ENCODE measurements around the gene IFNL4.
"Not testable (repeated sequence)": the region's sequence is repeated elsewhere in the genome, so short reads cannot be mapped to it uniquely, and the experiment has no call there.

- not testable (repeated sequence) for TF ChIP-seq CREM (IDR thresholded peaks at IDR 0.05; ENCODE audit: low read depth); HDGF (IDR thresholded peaks at IDR 0.05); KDM1A (IDR thresholded peaks at IDR 0.05; ENCODE audit: borderline replicate concordance); CTCF (IDR thresholded peaks at IDR 0.05 in 2 of 3, conservative IDR thresholded peaks at IDR 0.05 in 1 of 3; ENCODE audit: control insufficient read depth in 2 of 3, extremely low read depth in 1 of 3, insufficient read depth in 1 of 3, low read depth in 3 of 3, low read length in 3 of 3); NFYB (IDR thresholded peaks at IDR 0.05; ENCODE audit: insufficient read depth, low read depth, low read length); SMAD1 (IDR thresholded peaks at IDR 0.05; ENCODE audit: low read depth, partially characterized antibody); MLLT1 (IDR thresholded peaks at IDR 0.05)
- TF ChIP-seq, protein P1, sequence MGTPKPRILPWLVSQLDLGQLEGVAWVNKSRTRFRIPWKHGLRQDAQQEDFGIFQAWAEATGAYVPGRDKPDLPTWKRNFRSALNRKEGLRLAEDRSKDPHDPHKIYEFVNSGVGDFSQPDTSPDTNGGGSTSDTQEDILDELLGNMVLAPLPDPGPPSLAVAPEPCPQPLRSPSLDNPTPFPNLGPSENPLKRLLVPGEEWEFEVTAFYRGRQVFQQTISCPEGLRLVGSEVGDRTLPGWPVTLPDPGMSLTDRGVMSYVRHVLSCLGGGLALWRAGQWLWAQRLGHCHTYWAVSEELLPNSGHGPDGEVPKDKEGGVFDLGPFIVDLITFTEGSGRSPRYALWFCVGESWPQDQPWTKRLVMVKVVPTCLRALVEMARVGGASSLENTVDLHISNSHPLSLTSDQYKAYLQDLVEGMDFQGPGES (IDR thresholded peaks at IDR 0.05): not testable (repeated sequence)
These were observed 19.4 kb upstream of the IFNL4 start, which contains the start of gene IFNL2 for GRCh38 chr19:39268085-39268484.
